Skeletal muscle tissue (tissue), 4 donors: Measurements from ENCODE around the gene ZNF705A. TPM values are rescaled to one million over a fixed set of nuclear protein-coding genes. Genes with fewer than 3 reads are reported as not detected.
A peak's percentile ranks its signal among the peaks of the same experiment; 100 is the strongest.
"Not testable (repeated sequence)": the region's sequence is repeated elsewhere in the genome, so short reads cannot be mapped to it uniquely, and the experiment has no call there.

ENCODE experiments used
- H3K27ac ChIP-seq: one replicate; pipeline ENCODE4 v1.7.0; 2013; ENCODE audit warnings: mild to moderate bottlenecking, low read depth, low read length, inconsistent platforms
- H3K27me3 ChIP-seq, 3 donors: one replicate each; pipeline ENCODE4 v1.7.0; 2013; ENCODE audit warnings: low read length in 3 of 3; ENCODE audit not compliant: control insufficient read depth in 3 of 3, insufficient read depth in 3 of 3
- H3K36me3 ChIP-seq, 3 donors: one replicate each; pipeline ENCODE4 v1.7.0; 2013; ENCODE audit warnings: low read length in 3 of 3; ENCODE audit not compliant: control insufficient read depth in 3 of 3, insufficient read depth in 3 of 3
- H3K4me1 ChIP-seq, 3 donors: one replicate each; pipeline ENCODE4 v1.7.0; 2013; ENCODE audit warnings: low read length in 3 of 3, mild to moderate bottlenecking in 3 of 3; ENCODE audit not compliant: control insufficient read depth in 3 of 3, insufficient read depth in 3 of 3
- H3K4me3 ChIP-seq, 3 donors: one replicate each; pipeline ENCODE4 v1.7.0; 2013; ENCODE audit warnings: low read length in 3 of 3
- H3K9ac ChIP-seq, 3 donors: one replicate each; pipeline ENCODE4 v1.7.0; 2013; ENCODE audit warnings: low read length in 3 of 3, mild to moderate bottlenecking in 3 of 3, moderate library complexity in 2 of 3, low read depth in 1 of 3
- H3K9me3 ChIP-seq, 3 donors: one replicate each; pipeline ENCODE4 v1.7.0; 2013; ENCODE audit warnings: low read length in 3 of 3; ENCODE audit not compliant: control insufficient read depth in 3 of 3
- total RNA-seq: library from RNA; depleted of rRNA; stranded (reverse); fragments of >200 nt; gene quantifications from one replicate; pipeline ENCODE4 v1.2.3, GENCODE V29; 2014
- donor health status: Osteomylitis.

The ZNF705A gene
- total RNA-seq, 1 donor from 2014 or later, result not detected

GRCh38 chr12:8143261-8143660 lies 13.6 kb upstream of the ZNF705A start:
- H3K27me3 ChIP-seq, result peaks cover 0 to 9% (median 0%) of the 10 kb centered on the region in 3 donors
- H3K4me3 ChIP-seq, result no peak overlapping the region
- peaks cover 7 to 11% (median 11%) of the 10 kb centered on the region in 3 donors for H3K4me1 ChIP-seq
- no peaks in the 10 kb centered on the region for H3K9me3 ChIP-seq
- no peak overlapping the region for H3K9ac ChIP-seq
- no peak overlapping the region for H3K27ac ChIP-seq
- peaks cover 0 to 6% (median 0%) of the 10 kb centered on the region in 3 donors for H3K36me3 ChIP-seq

- peak overlapping the region; percentile 28 to 49 (median 48) for H3K4me3 ChIP-seq
- H3K27me3 ChIP-seq, result peaks cover 0 to 9% (median 0%) of the 10 kb centered on the region in 3 donors
- peak overlapping the region; percentile 40 to 56 (median 43) for H3K9ac ChIP-seq
- H3K36me3 ChIP-seq, result no peaks in the 10 kb centered on the region
- peak overlapping the region; percentile 23 for H3K27ac ChIP-seq
- peaks cover 7 to 11% (median 11%) of the 10 kb centered on the region in 3 donors for H3K4me1 ChIP-seq
- no peaks in the 10 kb centered on the region for H3K9me3 ChIP-seq
Observed at GRCh38 chr12:8145754-8146441, 10.9 kb upstream of the ZNF705A start.

GRCh38 chr12:8146442-8146771 lies 10.4 kb upstream of the ZNF705A start:
- Histone ChIP-seq H3K9ac (peak overlapping the region; percentile 40 to 56 (median 43)), H3K27me3 (peaks cover 0 to 9% (median 0%) of the 10 kb centered on the region in 3 donors), H3K36me3 (no peaks in the 10 kb centered on the region), H3K4me3 (peak overlapping the region in 2 of 3 donors; percentile 28 to 48), H3K4me1 (peaks cover 7 to 11% (median 11%) of the 10 kb centered on the region in 3 donors), H3K27ac (peak overlapping the region; percentile 23), H3K9me3 (no peaks in the 10 kb centered on the region)

- Histone ChIP-seq H3K4me1 (no peaks in the 10 kb centered on the region), H3K36me3 (no peaks in the 10 kb centered on the region), H3K4me3 (no peak overlapping the region), H3K27me3 (peaks cover 0 to 4% (median 4%) of the 10 kb centered on the region in 3 donors), H3K27ac (no peak overlapping the region), H3K9ac (no peak overlapping the region), H3K9me3 (no peaks in the 10 kb centered on the region)
Observed at GRCh38 chr12:8154526-8154925, 2.3 kb upstream of the ZNF705A start.

GRCh38 chr12:8156416-8156815 lies 399 bp upstream of the ZNF705A start:
- no peaks in the 10 kb centered on the region for H3K4me1 ChIP-seq
- H3K9ac ChIP-seq, result no peak overlapping the region
- no peaks in the 10 kb centered on the region for H3K9me3 ChIP-seq
- H3K27me3 ChIP-seq, result peaks cover 0 to 4% (median 4%) of the 10 kb centered on the region in 3 donors
- no peak overlapping the region for H3K27ac ChIP-seq
- H3K36me3 ChIP-seq, result no peaks in the 10 kb centered on the region
- H3K4me3 ChIP-seq, result no peak overlapping the region

GRCh38 chr12:8157484-8158198 lies 826 bp downstream of the ZNF705A start:
- Histone ChIP-seq H3K27ac (no peak overlapping the region), H3K4me3 (no peak overlapping the region), H3K27me3 (peaks cover 0 to 4% (median 4%) of the 10 kb centered on the region in 3 donors), H3K4me1 (no peaks in the 10 kb centered on the region), H3K9me3 (no peaks in the 10 kb centered on the region), H3K36me3 (no peaks in the 10 kb centered on the region), H3K9ac (no peak overlapping the region)

- not testable (repeated sequence) for H3K4me3 ChIP-seq, H3K9me3 ChIP-seq, H3K4me1 ChIP-seq, H3K36me3 ChIP-seq, H3K9ac ChIP-seq, H3K27ac ChIP-seq, H3K27me3 ChIP-seq
Observed at GRCh38 chr12:8172911-8173310, 16.1 kb downstream of the ZNF705A start.

- peak overlapping the region; percentile 62 to 69 (median 64) for H3K4me3 ChIP-seq
- not testable (repeated sequence) for H3K27me3 ChIP-seq, H3K36me3 ChIP-seq, H3K27ac ChIP-seq, H3K4me1 ChIP-seq, H3K9me3 ChIP-seq
- H3K9ac ChIP-seq, result peak overlapping the region; percentile 43 to 66 (median 62)
Observed at GRCh38 chr12:8179989-8180585, 23.3 kb downstream of the ZNF705A start.

GRCh38 chr12:8181271-8181670 lies 24.5 kb downstream of the ZNF705A start:
- H3K9me3 ChIP-seq, H3K9ac ChIP-seq, H3K36me3 ChIP-seq, H3K4me3 ChIP-seq, H3K27me3 ChIP-seq, H3K4me1 ChIP-seq, H3K27ac ChIP-seq: not testable (repeated sequence)

- not testable (repeated sequence) for H3K4me3 ChIP-seq, H3K27ac ChIP-seq, H3K4me1 ChIP-seq, H3K9ac ChIP-seq, H3K36me3 ChIP-seq, H3K9me3 ChIP-seq, H3K27me3 ChIP-seq
Observed at GRCh38 chr12:8182923-8183322, 26.1 kb downstream of the ZNF705A start.
